Activated CD8-positive, alpha-beta memory T cell treated with anti-CD3 and anti-CD28 coated beads, Interleukin-2, amount 10 ng/mL, durations not matched to agents 7 days and 5 days (primary cell): ENCODE results near the gene ADAM21. TPM values are rescaled to one million over a fixed set of nuclear protein-coding genes. Genes with fewer than 3 reads are reported as not detected.
"Not testable (repeated sequence)": the region's sequence is repeated elsewhere in the genome, so short reads cannot be mapped to it uniquely, and the experiment has no call there.

Experiments used
- ATAC-seq: fragments of 150-1000 bp; cut with Tn5 transposase; one replicate; pipeline ENCODE4 v1.10.0; 2021; ENCODE audit warnings: moderate library complexity
- CTCF ChIA-PET: fragments of 350-600 bp; sonication (Branson Sonifier 250); formaldehyde crosslinking; loops from one replicate; lab custom pipeline; 2021; ENCODE audit warnings: antibody characterized with exemption; lab: Charles Lee
- DNase-seq: peaks from one replicate; pipeline ENCODE4 v3.0.0-alpha.2; 2020
- H3K27ac Mint-ChIP-seq: one replicate; pipeline ENCODE4 v1.8.0; 2021; ENCODE audit warnings: mild to moderate bottlenecking, mixed read lengths
- H3K27me3 Mint-ChIP-seq: one replicate; pipeline ENCODE4 v1.8.0; 2021; ENCODE audit warnings: mixed read lengths
- H3K36me3 Mint-ChIP-seq: one replicate; pipeline ENCODE4 v1.8.0; 2021; ENCODE audit warnings: mild to moderate bottlenecking, mixed read lengths
- H3K4me1 Mint-ChIP-seq: one replicate; pipeline ENCODE4 v1.8.0; 2021; ENCODE audit warnings: mixed read lengths
- H3K4me3 Mint-ChIP-seq: one replicate; pipeline ENCODE4 v1.8.0; 2021; ENCODE audit warnings: mild to moderate bottlenecking, moderate library complexity, mixed read lengths
- H3K9me3 Mint-ChIP-seq: one replicate; pipeline ENCODE4 v1.8.0; 2022; ENCODE audit warnings: low read depth, mixed read lengths
- total RNA-seq, 2 experiments: library from RNA; stranded (reverse); gene quantifications; one replicate each; pipeline ENCODE4 v1.2.3, GENCODE V29; 2021

Gene ADAM21
- total RNA-seq, 2 experiments from 2014 or later, result 0.07 TPM; not detected in 1

DNA sequence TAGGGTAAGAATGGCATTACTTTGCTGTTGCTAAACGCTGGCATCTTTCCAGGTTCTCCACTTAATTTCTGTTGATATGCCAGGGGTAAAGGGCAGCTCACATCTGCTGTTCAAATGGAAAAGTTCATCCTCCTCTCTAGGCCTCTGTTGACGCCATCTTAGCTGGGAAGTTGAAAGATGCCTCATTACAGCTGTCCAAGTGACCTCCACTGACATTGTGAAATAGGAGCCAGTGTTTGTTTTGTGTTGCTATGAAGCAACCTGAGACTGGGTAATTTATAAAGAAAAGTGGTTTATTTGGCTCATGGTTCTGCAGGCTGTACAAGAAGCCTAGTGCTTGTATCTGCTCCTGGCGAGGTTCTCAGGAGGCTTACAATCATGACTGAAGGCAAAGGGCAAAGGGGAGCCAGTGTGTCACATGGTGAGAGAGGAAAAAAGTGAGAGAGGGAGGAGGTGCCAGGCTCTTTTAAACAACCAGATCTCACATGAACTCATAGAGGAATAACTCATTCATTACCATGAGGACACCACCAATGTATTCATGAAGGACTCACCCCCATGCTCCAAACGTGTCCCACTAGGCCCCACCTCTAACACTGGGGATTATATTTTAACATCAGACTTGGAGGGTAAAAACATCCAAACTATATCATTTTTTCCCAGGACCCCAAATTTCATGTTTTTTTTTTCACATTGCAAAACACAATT is 3.2 kb upstream of the ADAM21 start:
- CTCF ChIA-PET, result no interaction called here
- peaks cover 1% of the 10 kb centered on the region for H3K36me3 Mint-ChIP-seq
- H3K27me3 Mint-ChIP-seq, result peaks cover 2% of the 10 kb centered on the region
- no peak for ATAC-seq
- no peak overlapping the region for H3K4me3 Mint-ChIP-seq
- peaks cover under 1% of the 10 kb centered on the region for H3K9me3 Mint-ChIP-seq
- H3K4me1 Mint-ChIP-seq, result no peaks in the 10 kb centered on the region
- H3K27ac Mint-ChIP-seq, result no peak overlapping the region
- no peak for DNase-seq

DNA sequence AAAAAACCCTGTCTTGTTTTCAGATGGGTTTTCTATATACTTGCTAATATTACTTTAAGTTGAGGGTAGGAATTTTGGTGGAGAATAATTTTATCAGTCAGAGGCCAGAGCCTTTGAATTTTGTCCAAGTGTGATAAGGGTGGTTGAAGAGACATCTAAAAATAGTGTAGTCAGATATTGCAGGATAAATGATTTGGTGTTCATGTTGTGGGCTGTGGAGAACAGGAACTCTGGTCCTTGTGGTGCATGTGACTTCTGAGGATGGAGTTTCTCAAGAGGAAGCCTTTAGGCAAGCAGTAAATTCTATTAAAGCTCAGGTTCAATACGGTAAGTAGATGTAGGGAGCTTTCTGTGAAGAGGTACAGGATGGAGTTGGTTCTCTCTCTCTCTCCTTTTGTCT is 2.8 kb downstream of the ADAM21 start:
- Mint-ChIP-seq H3K4me1 (no peaks in the 10 kb centered on the region), H3K36me3 (no peaks in the 10 kb centered on the region), H3K9me3 (no peaks in the 10 kb centered on the region), H3K27ac (no peak overlapping the region), H3K4me3 (no peak overlapping the region), H3K27me3 (peaks cover 2% of the 10 kb centered on the region)
- ATAC-seq (no peak), DNase-seq (no peak)
- CTCF ChIA-PET, result no interaction called here

DNA sequence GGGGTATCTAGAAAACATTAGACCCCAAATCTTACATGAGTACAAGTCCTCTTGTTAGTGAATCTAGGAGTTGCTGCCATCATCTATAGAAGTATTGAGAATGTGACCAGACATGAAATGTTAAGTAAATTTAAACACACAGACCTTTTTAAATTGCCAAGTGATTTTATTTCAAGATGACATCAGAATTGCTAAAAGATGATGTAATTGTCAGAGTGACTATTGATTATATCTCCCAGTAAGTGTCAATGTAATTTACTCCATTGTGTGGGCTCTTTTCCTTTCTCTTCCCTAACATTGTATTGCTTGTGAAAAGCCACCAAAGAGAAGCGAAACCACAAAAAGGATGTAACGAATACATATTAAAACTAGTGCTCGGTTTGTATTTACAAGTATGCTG is 16.8 kb downstream of the ADAM21 start:
- CTCF ChIA-PET, result no interaction called here
- H3K27me3 Mint-ChIP-seq, result peaks cover 7% of the 10 kb centered on the region
- no peak overlapping the region for H3K4me3 Mint-ChIP-seq
- H3K36me3 Mint-ChIP-seq, result peaks cover 2% of the 10 kb centered on the region
- no peak overlapping the region for H3K27ac Mint-ChIP-seq
- H3K4me1 Mint-ChIP-seq, result peaks cover 14% of the 10 kb centered on the region
- DNase-seq (no peak), ATAC-seq (no peak)
- no peaks in the 10 kb centered on the region for H3K9me3 Mint-ChIP-seq

DNA sequence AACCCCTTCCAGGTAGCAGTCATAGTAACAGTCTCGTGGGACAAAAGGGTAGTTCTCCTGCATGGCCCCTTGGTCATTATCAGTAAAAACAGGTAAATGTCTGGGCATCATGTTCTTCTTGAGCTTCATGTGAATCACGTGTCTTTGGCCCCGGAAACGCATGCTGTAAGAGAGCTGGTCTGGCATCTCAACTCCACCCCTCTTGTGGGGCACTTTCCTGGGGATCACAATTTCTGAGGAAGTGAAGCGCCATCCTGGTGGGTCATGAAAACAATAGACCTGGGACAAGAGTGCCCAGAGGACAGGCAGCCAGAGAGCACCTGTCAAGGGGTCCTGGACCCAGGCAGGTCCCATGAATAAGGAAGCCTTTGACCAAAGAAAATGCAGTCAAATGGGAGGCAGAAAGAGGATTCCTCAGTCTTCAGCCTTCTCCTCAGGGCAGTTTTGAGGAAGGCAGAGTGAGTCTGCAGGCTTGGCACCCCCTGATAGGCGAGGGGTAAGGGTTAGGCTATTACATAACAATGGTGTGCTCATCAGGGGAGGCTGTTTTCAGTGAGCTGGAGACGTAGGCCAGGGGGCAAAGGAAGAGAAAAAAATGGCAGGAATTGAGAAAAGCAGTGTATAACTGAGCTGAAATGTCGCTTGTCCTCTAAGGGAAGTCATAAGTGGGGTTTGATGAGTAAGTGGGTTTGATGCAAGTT is 19.0 kb downstream of the ADAM21 start:
- H3K4me1 Mint-ChIP-seq, result peaks cover 14% of the 10 kb centered on the region
- H3K4me3 Mint-ChIP-seq, CTCF ChIA-PET, H3K9me3 Mint-ChIP-seq, ATAC-seq, H3K27me3 Mint-ChIP-seq, DNase-seq, H3K36me3 Mint-ChIP-seq, H3K27ac Mint-ChIP-seq: not testable (repeated sequence)

DNA sequence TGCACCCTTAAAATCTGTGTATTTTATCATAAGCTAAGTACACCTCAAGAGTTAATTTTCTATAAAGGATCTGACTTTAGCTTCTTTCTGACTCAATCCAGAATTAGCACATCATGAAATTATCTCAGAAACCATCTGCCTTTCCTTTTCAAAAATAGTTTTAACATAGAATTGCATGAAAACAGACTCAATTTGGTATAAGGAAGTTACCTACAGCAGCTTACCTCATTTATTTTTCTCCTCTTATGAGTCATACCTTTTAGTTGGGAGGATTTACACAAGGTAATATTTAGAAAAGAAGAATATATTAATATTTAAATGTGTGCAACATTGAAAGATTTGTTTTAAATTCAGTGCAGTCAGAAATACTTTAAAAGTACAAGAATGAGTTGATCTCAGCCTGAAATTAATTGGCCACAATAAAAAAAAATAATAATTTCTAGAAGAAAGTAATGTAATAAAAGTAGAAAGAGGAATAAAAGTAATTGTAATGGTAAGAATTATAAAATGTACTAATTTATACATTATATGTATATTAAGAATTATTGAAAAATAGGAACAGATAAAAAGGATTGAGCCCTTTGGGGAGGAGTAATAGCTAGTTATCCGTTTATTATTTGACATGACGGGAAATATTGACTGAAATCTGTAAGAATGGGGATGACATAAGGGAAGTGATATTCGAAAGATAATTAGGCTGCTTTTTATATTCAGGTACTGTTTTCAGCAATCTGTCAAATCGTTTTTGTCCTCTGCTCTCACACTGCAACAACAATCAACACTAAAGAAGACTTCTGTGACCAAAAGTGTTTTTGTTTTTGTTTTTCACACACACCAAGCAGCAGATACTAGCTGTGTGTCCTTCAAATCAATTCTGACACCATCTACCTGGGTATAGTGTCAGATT is 20.5 kb downstream of the ADAM21 start:
- no peak overlapping the region for H3K4me3 Mint-ChIP-seq
- peaks cover 14% of the 10 kb centered on the region for H3K4me1 Mint-ChIP-seq
- H3K9me3 Mint-ChIP-seq, result peaks cover 5% of the 10 kb centered on the region
- ATAC-seq (peak; percentile 27), DNase-seq (no peak)
- peaks cover 6% of the 10 kb centered on the region for H3K36me3 Mint-ChIP-seq
- H3K27me3 Mint-ChIP-seq, result no peaks in the 10 kb centered on the region
- CTCF ChIA-PET, result interaction anchor here (0.6 kb wide), 1 partner anchor 504 kb away, joined by 3 read pairs; no protein-coding TSS in a partner anchor
- no peak overlapping the region for H3K27ac Mint-ChIP-seq

DNA sequence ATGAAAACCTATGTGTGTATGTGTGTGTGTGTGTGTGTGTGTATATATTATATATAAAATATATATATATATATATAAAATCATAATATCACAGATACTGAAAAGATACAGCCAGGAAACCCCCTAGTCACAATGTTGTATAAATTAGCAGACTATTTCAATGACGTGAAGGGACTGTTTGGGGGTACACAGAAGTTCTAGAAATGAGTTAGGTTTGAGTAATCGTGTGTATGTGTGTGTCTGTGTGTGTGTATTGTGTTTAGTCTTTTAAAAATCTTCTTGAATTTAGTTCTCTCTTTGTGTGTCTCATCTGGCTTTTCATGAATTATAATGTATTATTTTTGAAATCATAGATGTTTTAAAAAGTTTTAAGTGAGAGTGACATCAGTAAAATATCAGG is 21.9 kb downstream of the ADAM21 start:
- CTCF ChIA-PET, result no interaction called here
- Mint-ChIP-seq H3K4me1 (peaks cover 14% of the 10 kb centered on the region), H3K36me3 (peaks cover 6% of the 10 kb centered on the region), H3K9me3 (peaks cover 5% of the 10 kb centered on the region), H3K4me3 (no peak overlapping the region), H3K27ac (no peak overlapping the region), H3K27me3 (no peaks in the 10 kb centered on the region)
- ATAC-seq (no peak), DNase-seq (no peak)

DNA sequence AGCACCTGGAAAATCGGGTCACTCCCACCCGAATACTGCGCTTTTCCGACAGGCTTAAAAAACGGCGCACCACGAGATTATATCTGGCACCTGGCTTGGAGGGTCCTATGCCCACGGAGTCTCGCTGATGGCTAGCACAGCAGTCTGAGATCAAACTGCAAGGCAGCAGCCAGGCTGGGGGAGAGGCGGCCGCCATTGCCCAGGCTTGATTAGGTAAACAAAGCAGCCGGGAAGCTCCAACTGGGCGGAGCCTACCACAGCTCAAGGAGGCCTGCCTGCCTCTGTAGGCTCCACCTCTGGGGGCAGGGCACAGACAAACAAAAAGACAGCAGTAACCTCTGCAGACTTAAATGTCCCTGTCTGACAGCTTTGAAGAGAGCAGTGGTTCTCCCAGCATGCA is 23.5 kb downstream of the ADAM21 start:
- DNase-seq, H3K9me3 Mint-ChIP-seq, ATAC-seq, H3K27me3 Mint-ChIP-seq, CTCF ChIA-PET, H3K4me3 Mint-ChIP-seq, H3K36me3 Mint-ChIP-seq, H3K27ac Mint-ChIP-seq: not testable (repeated sequence)
- peaks cover 12% of the 10 kb centered on the region for H3K4me1 Mint-ChIP-seq

DNA sequence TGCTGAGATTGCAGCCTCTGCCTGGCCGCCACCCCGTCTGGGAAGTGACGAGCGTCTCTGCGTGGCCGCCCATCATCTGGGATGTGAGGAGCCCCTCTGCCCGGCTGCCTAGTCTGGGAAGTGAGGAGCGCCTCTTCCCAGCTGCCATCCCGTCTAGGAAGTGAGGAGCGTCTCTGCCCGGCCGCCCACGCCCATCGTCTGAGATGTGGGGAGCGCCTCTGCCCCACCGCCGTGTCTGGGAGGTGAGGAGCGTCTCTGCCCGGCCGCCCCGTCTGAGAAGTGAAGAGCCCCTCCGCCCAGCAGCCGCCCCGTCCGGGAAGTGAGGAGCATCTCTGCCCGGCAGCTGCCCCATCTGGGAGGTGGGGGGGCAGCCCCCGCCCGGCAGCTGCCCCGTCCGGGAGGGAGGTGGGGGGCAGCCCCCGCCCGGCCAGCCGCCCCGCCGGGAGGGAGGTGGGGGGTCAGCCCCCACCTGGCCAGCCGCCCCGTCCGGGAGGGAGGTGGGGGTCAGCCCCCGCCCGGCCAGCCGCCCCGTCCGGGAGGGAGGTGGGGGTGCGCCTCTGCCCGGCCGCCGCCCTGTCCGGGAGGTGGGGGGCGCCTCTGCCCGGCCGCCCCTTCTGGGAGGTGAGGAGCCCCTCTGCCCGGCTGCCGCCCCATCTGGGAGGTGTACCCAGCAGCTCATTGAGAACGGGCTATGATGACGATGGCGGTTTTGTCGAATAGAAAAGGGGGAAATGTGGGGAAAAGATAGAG is 25.6 kb downstream of the ADAM21 start:
- H3K4me3 Mint-ChIP-seq, ATAC-seq, CTCF ChIA-PET, H3K36me3 Mint-ChIP-seq, DNase-seq, H3K27me3 Mint-ChIP-seq, H3K27ac Mint-ChIP-seq, H3K9me3 Mint-ChIP-seq, H3K4me1 Mint-ChIP-seq: not testable (repeated sequence)

DNA sequence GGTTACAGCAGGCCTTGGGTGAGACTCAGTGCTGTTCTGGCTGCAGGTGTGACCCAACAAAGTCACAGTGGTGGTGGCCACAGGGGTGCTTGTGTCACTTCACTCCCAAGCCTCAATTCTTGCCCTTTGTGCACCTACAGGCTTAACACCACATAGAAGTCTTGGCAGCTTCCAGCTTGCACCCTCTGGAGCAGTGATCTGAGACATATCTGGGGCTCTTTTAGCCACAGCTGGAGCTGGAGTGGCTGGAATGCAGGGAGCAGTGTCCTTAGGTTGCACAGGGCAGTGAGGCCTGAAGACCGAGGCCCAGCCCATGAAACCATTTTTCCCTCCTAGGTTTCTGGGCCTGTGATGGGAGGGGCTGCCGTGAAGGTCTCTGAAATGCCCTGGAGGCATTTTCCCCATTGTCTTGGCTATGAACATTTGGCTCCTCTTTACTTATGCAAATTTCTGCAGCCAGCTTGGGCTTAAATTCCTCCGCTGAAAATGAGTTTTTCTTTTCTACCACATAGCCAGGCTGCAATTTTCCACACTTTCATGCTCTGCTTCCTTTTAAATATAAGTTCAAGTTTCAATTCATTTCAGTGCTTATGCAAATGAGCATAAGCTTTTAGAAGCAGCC is 37.7 kb downstream of the ADAM21 start:
- no peak overlapping the region for H3K27ac Mint-ChIP-seq
- peaks cover 24% of the 10 kb centered on the region for H3K36me3 Mint-ChIP-seq
- DNase-seq (no peak), ATAC-seq (no peak)
- peaks cover 3% of the 10 kb centered on the region for H3K4me1 Mint-ChIP-seq
- H3K4me3 Mint-ChIP-seq, result no peak overlapping the region
- CTCF ChIA-PET, result no interaction called here
- no peaks in the 10 kb centered on the region for H3K27me3 Mint-ChIP-seq
- H3K9me3 Mint-ChIP-seq, result peaks cover 25% of the 10 kb centered on the region

DNA sequence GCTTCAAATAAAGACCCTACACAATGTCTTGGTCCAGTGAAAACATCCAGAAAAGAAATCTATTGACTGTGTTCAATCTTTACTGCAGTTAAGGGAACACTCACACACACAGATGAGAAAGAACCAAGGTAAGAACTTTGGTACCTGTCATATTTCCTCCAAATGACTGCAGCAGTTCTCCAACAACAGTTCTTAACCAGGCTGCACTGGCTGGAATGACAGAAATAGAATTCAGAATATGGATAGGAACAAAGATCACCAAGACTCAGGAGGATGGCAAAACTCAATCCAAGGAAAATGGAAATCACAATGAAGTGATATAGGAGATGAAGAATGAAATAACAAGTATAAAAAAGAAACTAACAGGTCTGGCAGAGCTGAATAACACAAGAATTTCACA is 46.2 kb downstream of the ADAM21 start:
- peaks cover 4% of the 10 kb centered on the region for H3K36me3 Mint-ChIP-seq

More for the DNA sequence above, 46.2 kb downstream of the ADAM21 start:
- Mint-ChIP-seq H3K27ac (no peak overlapping the region), H3K9me3 (peaks cover 5% of the 10 kb centered on the region), H3K4me3 (no peak overlapping the region), H3K4me1 (peaks cover 3% of the 10 kb centered on the region), H3K27me3 (no peaks in the 10 kb centered on the region)
- ATAC-seq (no peak), DNase-seq (no peak)
- CTCF ChIA-PET, result no interaction called here
